Measurements from ENCODE around the gene C11orf52. TPM values are rescaled to one million over a fixed set of nuclear protein-coding genes. Genes with fewer than 3 reads are reported as not detected.

Gene C11orf52
- polyA plus RNA-seq, 3 donors, result not detected

DNA sequence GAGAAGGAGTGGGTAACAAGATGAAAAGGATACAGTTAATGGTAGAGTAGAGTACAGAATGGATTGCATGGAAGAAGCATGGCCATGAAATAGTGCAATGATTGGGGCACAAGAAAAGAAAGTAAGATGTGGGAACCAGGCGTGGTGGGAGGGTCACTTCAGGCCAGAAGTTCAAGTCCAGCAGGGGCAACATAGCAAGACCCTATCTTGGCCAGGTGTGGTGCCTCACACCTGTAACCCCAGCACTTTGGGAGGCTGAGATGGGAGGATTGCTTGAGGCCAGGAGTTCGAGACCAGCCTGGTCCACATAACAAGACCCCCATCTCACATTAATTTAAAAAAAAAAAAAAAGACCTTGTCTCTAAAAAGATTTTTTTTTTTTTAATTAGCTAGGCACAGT is 1.4 kb upstream of the C11orf52 start:
- H3K36me3 ChIP-seq (replicated peaks in 1 of 2; ENCODE audit: control insufficient read depth in 1 of 2, insufficient read depth in 2 of 2, low read length in 2 of 2), result no peaks in the 10 kb centered on the region
- H3K4me3 Mint-ChIP-seq, result no peak overlapping the region
- TF ChIP-seq, protein P1, sequence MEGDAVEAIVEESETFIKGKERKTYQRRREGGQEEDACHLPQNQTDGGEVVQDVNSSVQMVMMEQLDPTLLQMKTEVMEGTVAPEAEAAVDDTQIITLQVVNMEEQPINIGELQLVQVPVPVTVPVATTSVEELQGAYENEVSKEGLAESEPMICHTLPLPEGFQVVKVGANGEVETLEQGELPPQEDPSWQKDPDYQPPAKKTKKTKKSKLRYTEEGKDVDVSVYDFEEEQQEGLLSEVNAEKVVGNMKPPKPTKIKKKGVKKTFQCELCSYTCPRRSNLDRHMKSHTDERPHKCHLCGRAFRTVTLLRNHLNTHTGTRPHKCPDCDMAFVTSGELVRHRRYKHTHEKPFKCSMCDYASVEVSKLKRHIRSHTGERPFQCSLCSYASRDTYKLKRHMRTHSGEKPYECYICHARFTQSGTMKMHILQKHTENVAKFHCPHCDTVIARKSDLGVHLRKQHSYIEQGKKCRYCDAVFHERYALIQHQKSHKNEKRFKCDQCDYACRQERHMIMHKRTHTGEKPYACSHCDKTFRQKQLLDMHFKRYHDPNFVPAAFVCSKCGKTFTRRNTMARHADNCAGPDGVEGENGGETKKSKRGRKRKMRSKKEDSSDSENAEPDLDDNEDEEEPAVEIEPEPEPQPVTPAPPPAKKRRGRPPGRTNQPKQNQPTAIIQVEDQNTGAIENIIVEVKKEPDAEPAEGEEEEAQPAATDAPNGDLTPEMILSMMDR (IDR thresholded peaks at IDR 0.05), result no peak
- no peak overlapping the region for H3K27ac ChIP-seq (ENCODE audit: low read depth in 1 of 2, low read length in 2 of 2)
- intact Hi-C loops (cut with micrococcal nuclease), result no loop called here
- H3K4me3 ChIP-seq (replicated peaks in 1 of 3; ENCODE audit: low read depth in 2 of 3, low read length in 3 of 3), result no peak overlapping the region
- no peak overlapping the region for H3K9ac ChIP-seq (ENCODE audit: insufficient read depth, low read length, poor library complexity, severe bottlenecking)
- no peak overlapping the region for H2AFZ ChIP-seq (ENCODE audit: insufficient read depth, low read depth, low read length, poor library complexity, severe bottlenecking)
- no peak overlapping the region for H3K27ac Mint-ChIP-seq
- no peaks in the 10 kb centered on the region for H3K79me2 ChIP-seq (ENCODE audit: insufficient read depth, low read length)
- no peaks in the 10 kb centered on the region for H3K9me3 ChIP-seq (replicated peaks in 1 of 2; ENCODE audit: control insufficient read depth in 1 of 2, insufficient read depth in 1 of 2, low read length in 2 of 2)
- WGBS (ENCODE audit: insufficient coverage), result 50% methylated on average over 1 of the region's 2 CpGs
- no peaks in the 10 kb centered on the region for H4K20me1 ChIP-seq (ENCODE audit: insufficient read depth, low read length)
- no peak overlapping the region for H3K4me2 ChIP-seq (replicated peaks; ENCODE audit: extremely low read depth, low read length, poor library complexity, severe bottlenecking)
- peaks cover 5 to 13% of the 10 kb centered on the region in 2 donors for H3K4me1 ChIP-seq (ENCODE audit: control insufficient read depth in 1 of 2, insufficient read depth in 2 of 2, low read length in 2 of 2)
- DNase-seq, result no peak
- no peaks in the 10 kb centered on the region for H3K36me3 Mint-ChIP-seq
- H3K27me3 Mint-ChIP-seq (ENCODE audit: low read depth in 3 of 3), result peaks cover 32 to 44% (median 36%) of the 10 kb centered on the region in 3 donors
- H3K9me3 Mint-ChIP-seq, result peaks cover 0 to 2% (median 0%) of the 10 kb centered on the region in 7 donors
- H3K27me3 ChIP-seq (ENCODE audit: control insufficient read depth in 2 of 2, insufficient read depth in 2 of 2, low read length in 2 of 2), result peaks cover 4 to 21% of the 10 kb centered on the region in 2 donors
- peaks cover 9% of the 10 kb centered on the region for H3K4me1 Mint-ChIP-seq

DNA sequence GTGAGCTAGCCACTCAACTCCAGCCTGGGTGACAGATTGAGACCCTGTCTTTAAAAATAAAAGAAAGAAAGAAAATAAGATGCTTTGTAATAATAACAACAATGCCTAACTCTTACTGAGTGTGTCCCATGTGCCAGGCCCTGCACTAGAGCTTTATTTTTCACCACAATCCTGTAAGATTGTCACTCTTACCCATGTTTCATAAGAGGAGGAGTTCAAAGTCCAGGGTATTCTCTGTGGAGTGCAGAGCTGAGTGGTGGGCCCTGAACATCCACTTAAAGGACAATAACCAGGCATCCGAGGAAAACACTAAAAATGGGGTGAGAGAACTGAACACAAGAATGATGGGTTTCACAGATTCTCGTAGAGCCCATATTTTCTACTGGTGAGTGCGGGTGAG is 925 bp upstream of the C11orf52 start:
- no peaks in the 10 kb centered on the region for H3K9me3 ChIP-seq (replicated peaks in 1 of 2; ENCODE audit: control insufficient read depth in 1 of 2, insufficient read depth in 1 of 2, low read length in 2 of 2)
- Mint-ChIP-seq H3K27me3 (ENCODE audit: low read depth in 3 of 3) (peaks cover 27 to 39% (median 33%) of the 10 kb centered on the region in 3 donors), H3K36me3 (no peaks in the 10 kb centered on the region), H3K9me3 (peaks cover 0 to 2% (median 0%) of the 10 kb centered on the region in 7 donors), H3K4me1 (peaks cover 11% of the 10 kb centered on the region), H3K27ac (no peak overlapping the region), H3K4me3 (no peak overlapping the region)
- no peaks in the 10 kb centered on the region for H4K20me1 ChIP-seq (ENCODE audit: insufficient read depth, low read length)
- 100% methylated on average over 2 of the region's 3 CpGs for whole genome bisulfite sequencing (ENCODE audit: insufficient coverage)
- no peak overlapping the region for H2AFZ ChIP-seq (ENCODE audit: insufficient read depth, low read depth, low read length, poor library complexity, severe bottlenecking)
- H3K4me1 ChIP-seq (ENCODE audit: control insufficient read depth in 1 of 2, insufficient read depth in 2 of 2, low read length in 2 of 2), result peaks cover 6 to 18% of the 10 kb centered on the region in 2 donors
- no peak overlapping the region for H3K4me3 ChIP-seq (replicated peaks in 1 of 3; ENCODE audit: low read depth in 2 of 3, low read length in 3 of 3)
- H3K79me2 ChIP-seq (ENCODE audit: insufficient read depth, low read length), result no peaks in the 10 kb centered on the region
- H3K9ac ChIP-seq (ENCODE audit: insufficient read depth, low read length, poor library complexity, severe bottlenecking), result no peak overlapping the region
- H3K4me2 ChIP-seq (replicated peaks; ENCODE audit: extremely low read depth, low read length, poor library complexity, severe bottlenecking), result no peak overlapping the region
- intact Hi-C loops (cut with micrococcal nuclease), result no loop called here
- H3K27me3 ChIP-seq (ENCODE audit: control insufficient read depth in 2 of 2, insufficient read depth in 2 of 2, low read length in 2 of 2), result peaks cover 3 to 16% of the 10 kb centered on the region in 2 donors
- no peak for DNase-seq
- H3K36me3 ChIP-seq (replicated peaks in 1 of 2; ENCODE audit: control insufficient read depth in 1 of 2, insufficient read depth in 2 of 2, low read length in 2 of 2), result no peaks in the 10 kb centered on the region
- H3K27ac ChIP-seq (ENCODE audit: low read depth in 1 of 2, low read length in 2 of 2), result no peak overlapping the region
- TF ChIP-seq, protein P1 (IDR thresholded peaks at IDR 0.05), result no peak
